Choroid plexus epithelial cell (primary cell): Measurements from ENCODE around the gene NIFK.
A peak's percentile ranks its signal among the peaks of the same experiment; 100 is the strongest.
"Not testable (repeated sequence)": the region's sequence is repeated elsewhere in the genome, so short reads cannot be mapped to it uniquely, and the experiment has no call there.

Source experiments
- DNase-seq: peaks from one replicate; pipeline ENCODE4 v3.0.0-alpha.2; 2010; ENCODE audit warnings: low read depth
- H3K4me3 ChIP-seq: 2 replicates; pipeline ENCODE4 v1.5.1; 2011; ENCODE audit warnings: low read depth, mild to moderate bottlenecking, control low read depth, low read length, moderate library complexity
- CTCF ChIP-seq: conservative IDR thresholded peaks from 2 replicates; pipeline ENCODE4 v1.5.1; 2011; ENCODE audit warnings: low read depth, mild to moderate bottlenecking, control low read depth, inconsistent platforms, low read length, moderate library complexity

Gene NIFK

DNA sequence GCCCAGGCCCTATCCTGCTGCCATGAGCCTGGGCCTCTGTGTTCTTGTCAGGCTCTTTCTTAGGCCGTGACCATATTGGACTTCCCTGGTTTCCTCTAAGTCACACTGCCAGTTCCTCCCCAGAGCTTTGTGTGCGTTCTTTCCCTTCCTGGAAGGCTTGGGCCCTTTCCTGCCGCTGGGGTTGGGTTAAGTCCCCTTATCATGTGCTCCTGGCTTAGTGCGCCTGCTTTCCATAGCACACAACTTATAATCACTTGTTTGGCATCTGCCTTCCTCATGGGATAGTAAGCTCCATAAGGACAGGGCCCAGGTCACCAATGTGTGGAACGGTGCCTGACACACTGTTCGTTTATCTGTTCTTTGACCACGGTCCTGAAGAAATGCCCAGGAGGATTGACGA is 31.3 kb downstream of the NIFK start:
- DNase-seq, result no peak
- no peak for TF ChIP-seq CTCF
- no peak overlapping the region for H3K4me3 ChIP-seq

GRCh38 chr2:121701761-121702160 is 34.9 kb downstream of the NIFK start:
- H3K4me3 ChIP-seq, DNase-seq: not testable (repeated sequence)

- no peak for TF ChIP-seq CTCF
- no peak overlapping the region for H3K4me3 ChIP-seq
- peak; percentile 76 for DNase-seq
Measured at GRCh38 chr2:121699421-121700333, 37.0 kb downstream of the NIFK start.

DNA sequence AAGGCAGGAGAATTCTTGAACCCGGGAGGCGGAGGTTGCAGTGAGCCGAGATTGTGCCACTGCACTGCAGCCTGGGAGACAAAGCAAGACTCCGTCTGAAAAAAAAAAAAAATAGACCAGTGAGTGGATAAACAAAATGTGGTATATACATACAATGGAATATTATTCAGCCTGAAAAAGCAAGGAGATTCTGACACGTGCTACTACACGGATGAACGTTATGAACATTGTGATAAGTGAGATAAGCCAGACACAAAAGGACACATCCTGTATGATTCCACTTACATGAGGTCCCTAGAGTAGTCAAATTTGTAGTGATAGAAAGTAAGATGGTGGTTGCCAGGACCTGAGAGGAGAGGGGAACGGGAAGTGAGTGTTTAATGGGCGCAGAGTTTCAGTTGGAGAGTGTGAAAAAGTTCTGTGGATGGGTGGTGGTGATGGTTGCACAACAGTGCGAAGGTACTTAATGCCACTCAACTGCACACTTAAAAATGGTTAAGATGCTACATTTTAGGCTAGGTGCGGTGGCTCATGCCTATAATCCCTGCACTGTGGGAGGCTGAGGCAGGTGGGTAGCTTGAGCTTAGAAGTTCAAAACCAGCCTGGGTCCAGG is 38.3 kb downstream of the NIFK start:
- H3K4me3 ChIP-seq, result no peak overlapping the region
- TF ChIP-seq CTCF, result no peak
- DNase-seq, result no peak

GRCh38 chr2:121697108-121697631 is 39.5 kb downstream of the NIFK start:
- no peak overlapping the region for H3K4me3 ChIP-seq
- DNase-seq, result peak; percentile 25
- TF ChIP-seq CTCF, result no peak

GRCh38 chr2:121696410-121696930 is 40.2 kb downstream of the NIFK start:
- DNase-seq, result no peak
- no peak overlapping the region for H3K4me3 ChIP-seq
- no peak for TF ChIP-seq CTCF

- DNase-seq, result no peak
- H3K4me3 ChIP-seq, result no peak overlapping the region
- no peak for TF ChIP-seq CTCF
Measured at GRCh38 chr2:121695171-121695451, 41.6 kb downstream of the NIFK start.
